NCI-H146 treated with DMSO at 0.1 percent for 48 hours (cell line): ENCODE data around the gene CPA4.

Experiments used
- DNase-seq: peaks from one replicate; lab custom pipeline; 2025; ENCODE audit not compliant: unreplicated experiment; lab: John Stamatoyannopoulos, UW

Gene CPA4

GRCh38 chr7:130344271-130344866 is 51.4 kb downstream of the CPA4 start, which contains the start of gene CPA5:
CPA5 (plus strand) TSS chr7:130344816; CDS start chr7:130346486, 1,670 bp downstream.
- no peak for DNase-seq

- DNase-seq = peak; percentile 79
Measured at GRCh38 chr7:130345136-130345535, 52.2 kb downstream of the CPA4 start.

- no peak for DNase-seq
Measured at GRCh38 chr7:130345725-130346124, 52.8 kb downstream of the CPA4 start.

- DNase-seq = no peak
Measured at GRCh38 chr7:130346177-130346905, 53.4 kb downstream of the CPA4 start.

GRCh38 chr7:130346941-130347340 is 54.0 kb downstream of the CPA4 start:
- DNase-seq = no peak

- DNase-seq = no peak
Measured at GRCh38 chr7:130349911-130350782, 57.2 kb downstream of the CPA4 start.

DNA sequence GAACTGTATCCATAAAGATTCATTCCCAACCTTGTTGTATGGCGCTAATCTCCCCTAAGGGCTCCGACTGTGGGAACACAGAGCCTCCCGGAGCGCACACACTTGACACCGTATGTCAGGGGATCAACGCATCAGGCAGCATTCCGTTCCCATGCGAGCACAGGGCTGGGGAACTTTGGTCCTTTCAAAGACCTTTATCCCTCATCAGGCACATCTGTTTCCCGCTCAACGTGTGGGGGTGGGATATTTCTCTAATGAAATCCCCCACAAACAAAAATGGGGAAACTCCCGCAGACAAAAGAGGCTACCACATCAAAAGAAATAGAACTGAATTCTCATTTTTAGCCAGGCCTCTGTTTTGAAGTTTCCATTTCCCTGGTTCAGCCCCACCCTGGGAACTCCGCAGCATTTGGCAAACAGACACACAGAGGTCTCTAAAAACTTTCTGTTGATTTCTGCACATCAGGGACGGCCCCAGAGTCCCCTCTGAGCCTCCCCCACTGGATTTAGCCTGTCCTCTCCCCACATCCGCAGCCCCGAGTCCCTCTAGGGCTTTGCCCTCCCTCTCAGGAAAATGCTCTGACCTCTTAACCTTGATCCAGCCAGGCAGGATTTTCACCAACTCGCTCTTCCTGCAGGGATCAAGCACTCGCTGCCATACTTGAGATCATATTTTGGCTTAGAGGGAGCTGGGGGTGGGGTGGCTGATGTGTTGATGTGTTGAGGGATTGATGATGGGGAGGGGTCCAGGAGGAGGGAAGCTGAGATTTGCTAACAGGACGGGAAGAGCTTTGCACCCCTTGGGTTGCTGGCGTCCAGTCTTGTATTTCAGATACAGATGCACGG is 58.2 kb downstream of the CPA4 start:
- DNase-seq = no peak

GRCh38 chr7:130351791-130352090 is 58.8 kb downstream of the CPA4 start:
- DNase-seq = no peak

GRCh38 chr7:130352194-130353074 is 59.5 kb downstream of the CPA4 start:
- peak; percentile 85 for DNase-seq

DNA sequence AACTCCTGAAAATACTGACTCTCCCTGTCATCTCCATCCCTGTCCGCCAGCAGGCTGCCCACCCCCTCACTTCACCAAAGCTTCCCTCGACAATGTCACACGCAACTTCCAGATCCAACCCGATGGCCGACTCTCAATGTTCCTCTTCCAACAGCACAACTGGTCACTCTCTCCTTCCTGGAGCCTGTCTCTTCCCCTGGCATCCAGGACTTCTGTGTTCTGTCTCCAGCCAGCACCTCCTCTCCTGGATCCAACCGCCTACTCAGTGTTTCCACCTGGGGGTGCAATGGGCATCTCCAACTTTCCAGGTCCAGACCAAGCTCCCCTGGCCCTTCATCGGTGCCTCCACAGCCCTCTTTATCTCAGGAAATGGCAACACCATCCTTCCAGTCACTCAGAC is 60.2 kb downstream of the CPA4 start:
- peak; percentile 12 for DNase-seq

GRCh38 chr7:130356121-130356875 is 63.3 kb downstream of the CPA4 start:
- no peak for DNase-seq

DNA sequence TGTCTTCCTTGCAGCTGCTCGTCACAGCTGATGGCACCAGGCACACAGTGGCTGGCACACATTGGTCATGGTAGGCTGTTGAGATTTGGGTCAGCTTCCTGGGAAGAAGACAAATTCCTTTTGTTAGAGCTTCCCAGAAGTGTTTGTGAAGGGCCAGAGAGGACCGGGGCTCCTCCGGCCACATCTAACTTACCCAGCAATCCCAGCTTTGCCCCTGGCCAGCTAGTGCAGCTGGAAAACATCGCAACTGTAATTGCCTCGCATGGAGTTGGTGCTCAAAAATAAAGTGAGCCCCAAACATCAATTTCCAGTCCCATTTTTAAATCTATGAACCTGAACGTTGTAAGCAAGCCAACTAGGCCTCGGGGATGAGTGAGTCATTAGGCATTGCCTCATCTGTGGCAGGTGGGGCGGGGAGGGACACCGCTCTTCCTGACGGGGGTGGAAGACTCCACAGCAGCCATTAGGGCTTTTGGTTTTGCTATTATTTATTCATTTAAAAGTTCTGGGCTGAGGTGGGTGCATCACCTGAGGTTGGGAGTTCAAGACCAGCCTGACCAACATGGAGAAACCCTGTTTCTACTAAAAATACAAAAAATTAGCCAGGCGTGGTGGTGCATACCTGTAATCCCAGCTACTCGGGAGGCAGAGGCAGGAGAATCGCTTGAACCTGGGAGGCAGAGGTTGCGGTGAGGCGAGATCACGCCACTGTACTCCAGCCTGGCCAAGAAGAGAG is 64.1 kb downstream of the CPA4 start:
- DNase-seq = no peak

- no peak for DNase-seq
Measured at GRCh38 chr7:130358471-130358870, 65.5 kb downstream of the CPA4 start.

DNA sequence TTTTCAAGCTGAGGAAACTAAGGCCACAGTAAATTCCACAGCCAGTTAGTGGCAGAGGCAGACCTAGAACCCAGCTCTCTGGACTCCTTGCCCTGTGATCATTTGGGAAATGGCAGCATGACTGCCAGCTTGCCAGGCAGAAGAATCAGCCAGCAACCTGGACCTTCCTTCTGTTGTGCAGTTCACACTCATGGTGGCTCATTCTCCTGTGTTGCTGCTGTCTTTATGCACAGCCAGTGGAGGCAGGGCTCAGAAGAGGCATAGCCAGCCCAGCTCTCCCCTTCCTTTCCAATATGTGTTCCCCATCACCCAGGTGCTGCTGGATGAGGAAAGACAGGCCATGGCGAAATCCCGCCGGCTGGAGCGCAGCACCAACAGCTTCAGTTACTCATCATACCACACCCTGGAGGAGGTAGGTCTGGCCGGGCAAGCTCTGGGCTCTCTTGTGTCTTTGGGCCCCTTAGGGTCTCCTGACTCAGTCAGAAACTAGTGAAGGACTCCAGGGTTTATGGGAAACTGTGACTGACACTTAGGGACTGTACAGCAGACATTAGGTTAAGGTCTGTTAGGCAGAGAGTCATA is 66.4 kb downstream of the CPA4 start:
- no peak for DNase-seq

DNA sequence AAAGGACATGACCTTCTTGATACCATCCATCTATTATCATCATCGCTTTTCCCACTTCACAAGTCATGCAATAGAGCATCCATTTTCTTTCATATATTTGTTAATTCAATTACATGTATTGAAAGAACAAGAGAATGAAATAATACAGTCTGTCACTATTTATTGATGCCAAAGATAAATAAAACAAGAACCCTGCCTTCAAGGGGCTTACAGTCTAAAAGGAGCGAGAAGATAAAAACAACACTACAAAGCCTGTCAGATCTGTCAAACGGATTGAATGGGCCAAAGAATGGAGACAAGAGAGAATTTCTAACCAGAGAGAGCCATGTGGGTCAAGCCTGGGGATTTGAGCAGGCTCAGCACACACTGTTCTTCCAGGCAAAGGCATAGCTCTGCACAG is 67.6 kb downstream of the CPA4 start:
- DNase-seq = no peak

DNA sequence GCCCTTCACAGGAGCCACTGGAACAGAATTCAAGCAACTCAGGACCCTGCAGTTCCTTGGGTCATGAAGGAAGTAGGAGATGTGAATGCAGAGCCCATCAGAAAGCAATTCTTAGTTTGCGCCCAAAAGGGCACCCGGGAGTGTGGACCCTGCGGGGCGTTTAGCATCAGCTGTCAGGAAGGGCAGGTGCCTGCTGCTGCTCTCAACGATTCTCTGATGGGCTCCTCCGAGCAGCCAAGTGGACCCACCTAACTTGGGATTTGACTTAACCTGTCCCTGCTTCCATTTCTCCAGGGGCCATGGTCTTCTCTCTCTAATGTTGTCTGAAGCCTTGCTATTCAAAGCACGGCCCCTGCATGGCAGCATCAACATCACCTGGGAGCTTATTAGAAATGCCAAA is 68.7 kb downstream of the CPA4 start:
- DNase-seq = no peak

- DNase-seq = no peak
Measured at GRCh38 chr7:130362251-130362816, 69.4 kb downstream of the CPA4 start.
